COLO668 (cell line): ENCODE data around the gene HOXC5.

Experiments used
- DNase-seq: peaks from one replicate; lab custom pipeline; 2025; ENCODE audit not compliant: unreplicated experiment; lab: John Stamatoyannopoulos, UW

The HOXC5 gene

GRCh38 chr12:54019091-54019811 lies 13.6 kb upstream of the HOXC5 start:
- no peak for DNase-seq

- DNase-seq, result no peak
Observed at GRCh38 chr12:54019924-54020590, 12.8 kb upstream of the HOXC5 start.

GRCh38 chr12:54020591-54021405 lies 12.1 kb upstream of the HOXC5 start:
- DNase-seq, result no peak

- DNase-seq, result no peak
Observed at GRCh38 chr12:54021432-54022013, 11.3 kb upstream of the HOXC5 start.

- no peak for DNase-seq
Observed at GRCh38 chr12:54022960-54023884, 9.6 kb upstream of the HOXC5 start.

- DNase-seq, result no peak
Observed at GRCh38 chr12:54024127-54024526, 8.7 kb upstream of the HOXC5 start.

GRCh38 chr12:54024581-54025305 lies 8.1 kb upstream of the HOXC5 start:
- DNase-seq, result no peak

- DNase-seq, result no peak
Observed at GRCh38 chr12:54025499-54026405, 7.1 kb upstream of the HOXC5 start.

GRCh38 chr12:54026640-54027441 lies 6.0 kb upstream of the HOXC5 start:
- no peak for DNase-seq

GRCh38 chr12:54027442-54027786 lies 5.4 kb upstream of the HOXC5 start:
- no peak for DNase-seq

GRCh38 chr12:54028314-54029201 lies 4.3 kb upstream of the HOXC5 start, which contains the start of gene HOXC6:
Gene HOXC6, plus strand, starts transcription at chr12:54028440. Its CDS starts 82 bp downstream, at chr12:54028522.
- DNase-seq, result no peak

- DNase-seq, result no peak
Observed at GRCh38 chr12:54029529-54030441, 3.1 kb upstream of the HOXC5 start.

GRCh38 chr12:54030442-54030801 lies 2.4 kb upstream of the HOXC5 start:
- no peak for DNase-seq

GRCh38 chr12:54030889-54031471 lies 1.9 kb upstream of the HOXC5 start:
- DNase-seq, result no peak

GRCh38 chr12:54031480-54031879 lies 1.4 kb upstream of the HOXC5 start:
- DNase-seq, result no peak
